Measurements from ENCODE around the gene NT5C3A. TPM values are rescaled to one million over a fixed set of nuclear protein-coding genes. Genes with fewer than 3 reads are reported as not detected.
"Not testable (repeated sequence)": the region's sequence is repeated elsewhere in the genome, so short reads cannot be mapped to it uniquely, and the experiment has no call there.

The NT5C3A gene
- total and polyA plus RNA-seq, 2 of the 13 experiments (the other 11 are each of a cell fraction or from before 2014, with no cell fraction given): 16.9 to 34.0 TPM

DNA sequence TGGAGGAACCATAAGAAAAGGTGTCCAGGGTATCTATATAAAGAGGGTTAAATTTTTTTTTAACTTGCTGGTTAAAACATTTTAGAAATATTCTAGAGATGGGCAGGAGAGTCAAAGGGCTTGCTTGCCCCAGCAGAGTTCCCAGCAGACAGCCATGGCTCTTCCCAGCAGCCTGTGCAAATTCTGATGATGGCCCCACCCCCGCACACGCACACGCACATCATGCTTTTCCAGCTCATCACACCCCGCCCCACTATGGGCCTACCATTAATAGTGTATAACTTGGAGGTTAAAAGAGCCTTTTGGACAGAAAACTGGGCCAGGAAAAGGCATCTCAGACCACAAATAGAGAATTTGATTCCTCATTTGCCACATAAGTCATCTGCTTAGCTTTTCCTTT is 56.9 kb downstream of the NT5C3A start:
- POLR2A ChIA-PET; DNase-seq (ENCODE audit: low spot score); H3K4me2 ChIP-seq (ENCODE audit: low read depth, low read length); H4K20me1 ChIP-seq (ENCODE audit: insufficient read depth, low read length); ATAC-seq; H3K79me2 ChIP-seq (ENCODE audit: insufficient read depth, low read length); H3K4me1 ChIP-seq (ENCODE audit: insufficient read depth, low read length); H3K9ac ChIP-seq (ENCODE audit: insufficient read depth, low read depth, low read length); in situ Hi-C loops (cut with HindIII; ENCODE audit: extremely low pct_ligation_motif_present, low pct_unique_long_range_greater_than_20kb); H3K27ac ChIP-seq (ENCODE audit: extremely low read length, insufficient read depth, low read length); H3K9me3 ChIP-seq (ENCODE audit: low read length); BruUV-seq (replicated peaks); H3K4me3 ChIP-seq (replicated peaks in 1 of 3; ENCODE audit: insufficient read depth in 1 of 3, low read depth in 2 of 3, low read length in 3 of 3); H3K27me3 ChIP-seq (ENCODE audit: control insufficient read depth in 1 of 2, insufficient read depth in 2 of 2, low read length in 2 of 2); H2AFZ ChIP-seq (ENCODE audit: low read length); H3K36me3 ChIP-seq (replicated peaks in 1 of 2; ENCODE audit: control insufficient read depth in 1 of 2, insufficient read depth in 2 of 2, low read length in 2 of 2); CTCF ChIA-PET (ENCODE audit: low intra/inter-chr PET ratio, low total read pairs); FAIRE-seq; intact Hi-C loops (cut with micrococcal nuclease; ENCODE audit: unreplicated experiment): not testable (repeated sequence)
- WGBS (ENCODE audit: low lambda C conversion rate): 97% methylated on average over 4 of the region's 4 CpGs

DNA sequence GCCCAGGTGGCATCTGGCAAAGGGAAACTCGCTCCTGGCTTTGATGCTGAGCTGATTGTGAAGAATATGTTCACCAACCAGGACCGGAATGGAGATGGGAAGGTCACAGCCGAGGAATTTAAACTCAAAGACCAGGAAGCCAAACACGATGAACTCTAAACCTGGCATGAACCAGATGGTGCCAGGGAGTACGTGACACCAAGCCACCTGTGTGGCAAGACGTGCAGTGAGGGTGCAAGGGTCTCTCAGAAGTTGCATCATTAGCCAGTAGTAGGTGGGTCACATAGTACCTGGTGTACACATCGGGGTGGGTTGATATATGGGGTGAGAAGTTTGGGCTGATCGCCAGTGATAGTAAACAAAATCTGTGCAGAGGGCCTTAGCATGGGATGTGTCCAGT is 57.4 kb downstream of the NT5C3A start:
- ATAC-seq; H3K27ac ChIP-seq (ENCODE audit: extremely low read length, insufficient read depth, low read length); H3K27me3 ChIP-seq (ENCODE audit: control insufficient read depth in 1 of 2, insufficient read depth in 2 of 2, low read length in 2 of 2); FAIRE-seq; BruUV-seq (replicated peaks); H3K36me3 ChIP-seq (replicated peaks in 1 of 2; ENCODE audit: control insufficient read depth in 1 of 2, insufficient read depth in 2 of 2, low read length in 2 of 2); H4K20me1 ChIP-seq (ENCODE audit: insufficient read depth, low read length); DNase-seq (ENCODE audit: low spot score); H3K4me2 ChIP-seq (ENCODE audit: low read depth, low read length); H3K9ac ChIP-seq (ENCODE audit: insufficient read depth, low read depth, low read length); H3K4me1 ChIP-seq (ENCODE audit: insufficient read depth, low read length); in situ Hi-C loops (cut with HindIII; ENCODE audit: extremely low pct_ligation_motif_present, low pct_unique_long_range_greater_than_20kb); H3K9me3 ChIP-seq (ENCODE audit: low read length); CTCF ChIA-PET (ENCODE audit: low intra/inter-chr PET ratio, low total read pairs); H3K79me2 ChIP-seq (ENCODE audit: insufficient read depth, low read length); POLR2A ChIA-PET; H3K4me3 ChIP-seq (replicated peaks in 1 of 3; ENCODE audit: insufficient read depth in 1 of 3, low read depth in 2 of 3, low read length in 3 of 3); intact Hi-C loops (cut with micrococcal nuclease; ENCODE audit: unreplicated experiment); H2AFZ ChIP-seq (ENCODE audit: low read length): not testable (repeated sequence)
- 94% methylated on average over 7 of the region's 8 CpGs for WGBS (ENCODE audit: low lambda C conversion rate)

DNA sequence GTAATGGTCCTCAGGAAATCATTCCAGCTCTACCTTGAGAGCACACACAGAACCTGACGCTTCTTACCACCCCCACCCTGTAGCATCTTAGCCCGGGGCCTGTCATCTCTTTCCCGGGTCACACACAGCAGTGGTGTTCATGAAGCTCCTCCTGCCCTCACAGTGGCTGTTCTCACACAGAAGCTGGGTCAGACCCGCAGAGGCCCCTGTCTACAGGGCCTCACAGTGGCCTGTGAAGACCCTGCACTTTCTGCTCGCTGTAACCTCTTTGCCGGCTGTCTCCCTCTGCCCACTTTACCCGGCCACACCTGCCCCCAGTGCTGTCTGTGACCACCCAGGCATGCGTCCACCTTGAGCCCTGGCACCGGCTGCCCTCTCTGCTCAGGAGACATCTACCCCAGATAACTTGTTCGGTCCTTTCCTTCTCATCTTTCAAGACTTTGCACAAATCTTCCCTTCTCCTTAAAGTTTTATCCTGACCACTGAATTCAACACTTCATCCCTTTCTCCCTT is 58.4 kb downstream of the NT5C3A start:
- peak; percentile 32; the same call in 2 of the 3 replicates for ATAC-seq
- H2AFZ ChIP-seq (ENCODE audit: low read length); FAIRE-seq; POLR2A ChIA-PET; intact Hi-C loops (cut with micrococcal nuclease; ENCODE audit: unreplicated experiment); H3K27me3 ChIP-seq (ENCODE audit: control insufficient read depth in 1 of 2, insufficient read depth in 2 of 2, low read length in 2 of 2); BruUV-seq (replicated peaks); H4K20me1 ChIP-seq (ENCODE audit: insufficient read depth, low read length); H3K4me2 ChIP-seq (ENCODE audit: low read depth, low read length); H3K4me3 ChIP-seq (replicated peaks in 1 of 3; ENCODE audit: insufficient read depth in 1 of 3, low read depth in 2 of 3, low read length in 3 of 3); DNase-seq (ENCODE audit: low spot score); in situ Hi-C loops (cut with HindIII; ENCODE audit: extremely low pct_ligation_motif_present, low pct_unique_long_range_greater_than_20kb); H3K4me1 ChIP-seq (ENCODE audit: insufficient read depth, low read length); H3K36me3 ChIP-seq (replicated peaks in 1 of 2; ENCODE audit: control insufficient read depth in 1 of 2, insufficient read depth in 2 of 2, low read length in 2 of 2); H3K27ac ChIP-seq (ENCODE audit: extremely low read length, insufficient read depth, low read length); CTCF ChIA-PET (ENCODE audit: low intra/inter-chr PET ratio, low total read pairs); H3K9ac ChIP-seq (ENCODE audit: insufficient read depth, low read depth, low read length); H3K79me2 ChIP-seq (ENCODE audit: insufficient read depth, low read length); H3K9me3 ChIP-seq (ENCODE audit: low read length): not testable (repeated sequence)
- WGBS (ENCODE audit: low lambda C conversion rate): 96% methylated on average over 10 of the region's 10 CpGs

DNA sequence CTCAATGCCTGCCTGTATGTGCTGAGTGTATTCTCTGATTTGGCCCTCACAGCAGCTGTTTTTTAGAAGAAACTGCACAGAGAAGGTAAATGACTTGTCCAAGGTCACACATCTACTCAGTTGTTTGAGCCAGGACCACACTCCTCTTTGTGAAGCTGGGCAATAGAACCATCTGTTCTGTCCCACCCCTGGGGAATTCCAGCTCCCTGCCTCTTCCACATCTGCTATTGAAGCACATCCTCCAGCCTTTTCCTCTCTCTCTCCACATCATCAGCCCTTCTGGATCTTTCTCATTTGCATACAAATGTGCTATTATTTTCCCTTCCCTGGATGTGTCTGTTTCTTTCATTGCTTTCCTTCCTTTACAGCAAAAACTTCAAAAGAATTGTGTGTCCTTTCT is 59.5 kb downstream of the NT5C3A start:
- CTCF ChIA-PET (ENCODE audit: low intra/inter-chr PET ratio, low total read pairs); intact Hi-C loops (cut with micrococcal nuclease; ENCODE audit: unreplicated experiment); H3K9ac ChIP-seq (ENCODE audit: insufficient read depth, low read depth, low read length); BruUV-seq (replicated peaks); FAIRE-seq; H3K4me3 ChIP-seq (replicated peaks in 1 of 3; ENCODE audit: insufficient read depth in 1 of 3, low read depth in 2 of 3, low read length in 3 of 3); ATAC-seq; H3K36me3 ChIP-seq (replicated peaks in 1 of 2; ENCODE audit: control insufficient read depth in 1 of 2, insufficient read depth in 2 of 2, low read length in 2 of 2); in situ Hi-C loops (cut with HindIII; ENCODE audit: extremely low pct_ligation_motif_present, low pct_unique_long_range_greater_than_20kb); H3K27me3 ChIP-seq (ENCODE audit: control insufficient read depth in 1 of 2, insufficient read depth in 2 of 2, low read length in 2 of 2); H3K4me1 ChIP-seq (ENCODE audit: insufficient read depth, low read length); H3K4me2 ChIP-seq (ENCODE audit: low read depth, low read length); H3K27ac ChIP-seq (ENCODE audit: extremely low read length, insufficient read depth, low read length); H3K79me2 ChIP-seq (ENCODE audit: insufficient read depth, low read length); H3K9me3 ChIP-seq (ENCODE audit: low read length); POLR2A ChIA-PET; H4K20me1 ChIP-seq (ENCODE audit: insufficient read depth, low read length); H2AFZ ChIP-seq (ENCODE audit: low read length); DNase-seq (ENCODE audit: low spot score): not testable (repeated sequence)

Data from HepG2 (cell line).